ENCODE results near the gene LRRC8A.
"Not testable (repeated sequence)": the region's sequence is repeated elsewhere in the genome, so short reads cannot be mapped to it uniquely, and the experiment has no call there.

LRRC8A gene

DNA sequence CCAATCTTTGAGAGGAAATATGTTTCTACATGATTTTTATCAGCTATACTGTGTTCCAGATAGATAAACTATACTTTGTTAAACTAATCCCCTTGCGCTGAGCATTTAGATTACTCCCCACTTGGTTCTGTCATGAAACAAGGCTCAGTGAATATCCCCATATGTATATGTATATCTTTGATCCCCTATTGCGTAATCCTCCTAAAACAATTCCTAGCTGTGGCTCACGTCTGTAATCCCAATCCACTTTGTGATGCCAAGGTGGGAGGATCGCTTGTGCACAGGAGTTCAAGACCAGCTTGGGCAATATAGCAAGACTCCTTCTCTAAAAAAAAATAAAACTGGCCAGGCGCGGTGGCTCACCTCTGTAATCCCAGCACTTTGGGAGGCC, 41.6 kb downstream of the LRRC8A start:
- no peak for DNase-seq

DNA sequence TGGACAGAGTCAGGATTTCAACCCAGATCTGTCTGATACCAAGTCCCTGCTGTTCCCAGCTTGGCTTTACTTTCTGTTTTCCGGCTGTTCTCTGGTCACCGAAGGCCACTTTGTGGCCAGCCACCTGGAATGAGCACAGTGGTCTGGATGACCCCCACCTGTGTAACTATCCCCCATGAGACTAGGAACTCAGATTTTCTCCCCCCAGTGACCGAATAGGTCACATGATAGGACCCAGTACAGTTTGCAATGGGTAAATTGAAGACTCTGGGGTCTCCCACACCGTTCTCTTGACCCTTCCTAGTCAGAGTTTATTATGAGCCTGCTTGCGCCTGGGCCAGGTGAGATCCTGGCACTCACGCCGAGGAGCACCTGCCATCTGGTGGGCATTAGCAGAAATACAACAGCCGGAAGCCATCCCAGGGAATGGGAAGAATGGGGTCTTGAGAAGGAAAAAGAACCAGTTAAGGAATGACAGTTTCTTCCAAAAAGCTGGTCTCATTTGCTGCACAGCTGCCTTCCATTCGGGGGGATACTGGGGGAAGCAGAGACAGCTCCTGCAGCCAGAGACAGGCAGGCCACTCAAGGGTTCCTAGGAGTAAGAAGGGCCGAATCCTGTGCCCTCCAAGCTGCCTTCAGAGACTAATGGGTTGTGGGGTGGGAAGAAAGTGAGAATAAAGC, 45.9 kb downstream of the LRRC8A start:
- DNase-seq = peak; percentile 52 to 54

DNA sequence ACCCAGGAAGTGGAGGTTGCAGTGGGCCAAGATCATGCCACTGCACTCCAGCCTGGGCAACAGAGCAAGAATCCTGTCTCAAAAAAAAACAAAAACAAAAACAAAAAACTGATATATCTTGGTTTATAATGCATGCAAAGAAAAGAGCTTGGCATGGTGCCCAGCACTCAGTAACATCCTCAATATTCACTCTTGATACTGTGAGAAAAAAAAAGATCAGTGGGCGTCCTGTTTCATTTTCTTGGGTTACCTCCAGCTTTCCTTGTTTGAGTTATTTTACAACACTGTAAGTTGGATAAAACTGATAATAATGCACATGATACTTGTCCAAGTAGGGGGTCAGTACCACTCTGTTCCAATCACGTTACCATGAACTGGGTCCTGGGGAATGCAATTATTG, 46.7 kb downstream of the LRRC8A start:
- no peak for DNase-seq

DNA sequence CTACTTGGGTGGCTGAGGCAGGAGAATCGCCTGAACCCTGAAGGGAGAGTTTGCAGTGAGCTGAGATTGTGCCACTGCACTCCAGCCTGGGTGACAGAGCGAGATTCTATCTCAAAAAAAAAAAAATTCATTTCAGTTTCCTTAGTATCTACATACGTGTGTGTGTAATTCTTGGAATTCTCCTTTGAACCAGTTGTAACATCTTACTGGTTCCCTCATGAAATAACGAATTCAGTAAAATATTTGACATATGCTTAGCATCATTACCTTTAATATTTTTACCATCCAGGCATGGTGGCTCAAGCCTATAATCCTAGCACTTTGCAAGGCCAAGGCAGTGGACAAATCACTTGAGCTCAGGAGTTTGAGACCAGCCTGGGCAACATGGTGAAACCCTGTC, 47.6 kb downstream of the LRRC8A start:
- DNase-seq = no peak

DNA sequence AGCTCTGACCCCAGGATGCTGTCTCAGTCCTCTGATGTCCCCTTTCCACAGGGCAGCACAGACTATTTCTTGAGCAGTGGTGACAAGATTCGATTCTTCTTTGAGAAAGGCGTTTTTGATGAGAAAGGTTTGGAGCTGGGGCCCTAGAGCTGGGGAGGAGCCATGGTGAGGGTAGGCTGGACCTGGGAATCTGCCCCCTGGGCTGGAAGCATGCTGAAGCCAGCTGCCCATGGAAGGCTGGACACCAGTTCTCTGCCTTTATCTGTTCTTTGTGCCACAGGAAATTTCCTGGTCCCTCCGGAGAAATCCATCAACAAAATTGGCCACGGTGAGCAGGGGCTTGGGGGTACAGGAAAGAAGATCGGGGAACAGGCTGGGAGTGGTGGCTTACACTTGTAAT, 51.8 kb downstream of the LRRC8A start:
- no peak for DNase-seq

DNA sequence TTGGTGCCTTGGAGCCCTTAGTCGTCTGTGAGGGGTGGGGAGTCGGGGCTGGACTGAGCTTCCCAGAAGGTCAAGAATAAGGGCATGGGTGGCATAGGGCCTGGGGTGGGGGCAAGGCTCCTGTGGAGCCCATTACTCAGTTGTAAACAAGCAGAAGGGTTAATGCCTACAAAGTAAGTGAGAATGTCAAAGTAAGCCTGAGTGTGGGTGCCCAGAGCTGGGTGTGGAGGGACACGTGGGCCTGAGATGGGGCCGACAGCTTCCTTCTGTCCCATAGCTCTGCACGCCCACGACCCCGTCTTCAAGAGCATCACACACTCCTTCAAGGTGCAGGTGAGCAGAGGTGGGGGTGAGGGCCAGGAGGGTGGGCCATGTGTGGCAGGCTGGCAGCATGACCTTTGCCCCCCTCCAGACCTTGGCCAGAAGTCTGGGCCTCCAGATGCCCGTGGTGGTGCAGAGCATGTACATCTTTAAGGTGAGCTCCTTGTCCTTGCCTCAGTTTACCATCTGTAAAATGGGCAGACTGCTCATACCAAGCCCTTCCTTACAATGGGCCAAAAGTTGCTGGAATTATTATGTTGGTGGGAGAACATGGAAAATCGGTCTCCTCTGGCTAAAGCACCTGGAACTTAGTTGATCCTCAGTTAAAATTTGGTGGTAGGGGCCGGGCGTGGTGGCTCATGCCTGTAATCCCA, 54.4 kb downstream of the LRRC8A start:
- no peak for DNase-seq

DNA sequence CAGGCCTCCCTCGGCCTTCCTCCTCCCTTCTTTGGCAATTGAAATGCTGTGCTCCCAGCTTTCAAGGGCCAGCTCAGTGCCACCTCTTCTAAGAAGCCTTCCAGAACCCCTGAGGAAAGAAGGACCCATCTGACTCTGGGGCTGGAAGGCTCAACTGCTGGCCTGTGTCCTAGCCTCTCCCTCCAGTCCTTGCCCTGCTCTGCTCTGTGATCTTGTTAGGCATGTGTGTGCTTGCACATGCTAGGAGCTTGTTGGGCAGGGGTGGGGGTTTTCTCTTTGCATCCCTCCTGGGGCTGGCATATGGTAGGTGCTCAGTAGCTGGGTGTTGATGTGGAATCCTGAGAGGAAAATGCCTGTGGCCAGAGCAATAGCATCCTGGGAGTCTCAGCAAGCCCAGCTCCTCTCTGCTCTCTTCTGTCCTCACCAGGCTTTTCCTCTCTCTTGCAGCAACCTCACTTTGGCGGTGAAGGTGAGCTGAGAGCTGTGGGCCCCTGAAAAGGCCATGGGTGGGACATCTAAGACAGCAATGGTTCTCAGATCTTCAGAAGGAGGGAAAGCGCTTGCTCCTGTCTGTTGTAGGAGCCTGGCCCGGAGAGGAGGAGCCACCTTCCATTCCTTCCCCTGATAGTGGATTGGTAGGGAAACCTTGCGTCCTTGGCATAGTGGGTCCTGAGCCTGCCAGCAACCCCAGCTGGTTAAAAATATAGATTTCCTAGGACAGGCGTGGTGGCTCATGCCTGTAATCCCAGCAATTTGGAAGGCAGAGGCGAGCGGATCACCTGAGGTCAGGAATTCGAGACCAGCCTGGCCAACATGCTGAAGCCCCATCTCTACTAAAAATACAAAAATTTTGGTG, 55.6 kb downstream of the LRRC8A start:
- DNase-seq = no peak

DNA sequence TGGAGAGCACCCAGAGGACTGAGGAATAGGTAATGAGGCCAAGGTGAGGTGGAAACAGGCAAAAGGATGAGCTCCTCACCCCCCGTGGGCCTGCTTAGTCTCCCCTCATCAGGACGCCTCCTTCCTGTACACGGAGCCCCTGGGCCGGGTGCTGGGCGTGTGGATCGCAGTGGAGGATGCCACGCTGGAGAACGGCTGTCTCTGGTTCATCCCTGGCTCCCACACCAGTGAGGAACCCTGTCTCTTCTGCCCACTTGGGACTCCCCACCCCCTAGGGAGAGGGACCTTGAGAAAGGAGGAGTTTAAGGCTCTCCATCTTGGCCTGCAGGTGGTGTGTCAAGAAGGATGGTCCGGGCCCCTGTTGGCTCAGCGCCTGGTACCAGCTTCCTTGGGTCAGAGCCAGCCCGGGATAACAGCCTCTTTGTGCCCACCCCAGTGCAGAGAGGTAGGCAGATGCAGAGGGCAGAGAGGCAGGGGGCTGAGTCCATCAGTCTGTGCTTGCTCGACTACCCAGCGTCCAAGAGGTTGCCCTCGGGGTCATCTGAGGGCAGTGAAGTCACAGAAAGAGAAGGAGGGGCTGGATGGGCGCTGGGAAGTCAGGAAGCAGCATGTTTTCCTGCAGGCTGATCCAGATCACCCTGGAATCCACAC, 58.5 kb downstream of the LRRC8A start:
- DNase-seq = no peak

DNA sequence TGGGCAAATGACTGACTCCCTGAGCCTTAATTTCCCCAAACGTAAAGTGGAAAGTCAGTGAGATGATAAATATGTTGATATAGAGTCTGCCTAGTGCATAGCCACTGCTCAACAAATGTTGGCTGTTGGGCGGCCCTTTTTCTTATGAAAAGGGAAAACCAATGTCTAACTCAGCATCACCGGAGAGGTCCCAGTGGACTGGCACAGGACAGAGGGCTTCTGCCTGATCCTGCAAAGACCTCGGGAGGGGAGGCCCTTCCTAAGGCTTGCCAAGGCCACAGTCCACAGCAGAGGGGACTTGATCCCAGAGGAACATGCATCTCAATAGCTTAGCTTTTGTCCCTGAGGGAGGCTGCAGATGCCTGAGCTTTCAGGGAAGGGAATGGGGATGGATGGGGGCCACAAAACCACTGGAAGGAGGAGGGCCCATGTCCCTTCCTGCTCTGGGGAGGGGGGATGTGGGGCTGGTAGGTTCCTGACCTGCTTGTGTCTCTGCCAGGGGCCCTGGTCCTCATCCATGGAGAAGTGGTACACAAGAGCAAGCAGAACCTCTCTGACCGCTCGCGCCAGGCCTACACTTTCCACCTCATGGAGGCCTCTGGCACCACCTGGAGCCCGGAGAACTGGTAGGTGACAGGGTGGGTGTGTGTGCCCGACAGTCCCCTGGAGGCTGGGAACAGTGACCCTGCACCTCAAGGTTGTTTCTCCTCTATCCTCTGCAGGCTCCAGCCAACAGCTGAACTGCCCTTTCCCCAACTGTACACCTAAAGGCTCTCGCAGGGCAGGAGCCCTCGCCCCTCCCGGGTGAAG, 59.2 kb downstream of the LRRC8A start:
- DNase-seq = no peak

DNA sequence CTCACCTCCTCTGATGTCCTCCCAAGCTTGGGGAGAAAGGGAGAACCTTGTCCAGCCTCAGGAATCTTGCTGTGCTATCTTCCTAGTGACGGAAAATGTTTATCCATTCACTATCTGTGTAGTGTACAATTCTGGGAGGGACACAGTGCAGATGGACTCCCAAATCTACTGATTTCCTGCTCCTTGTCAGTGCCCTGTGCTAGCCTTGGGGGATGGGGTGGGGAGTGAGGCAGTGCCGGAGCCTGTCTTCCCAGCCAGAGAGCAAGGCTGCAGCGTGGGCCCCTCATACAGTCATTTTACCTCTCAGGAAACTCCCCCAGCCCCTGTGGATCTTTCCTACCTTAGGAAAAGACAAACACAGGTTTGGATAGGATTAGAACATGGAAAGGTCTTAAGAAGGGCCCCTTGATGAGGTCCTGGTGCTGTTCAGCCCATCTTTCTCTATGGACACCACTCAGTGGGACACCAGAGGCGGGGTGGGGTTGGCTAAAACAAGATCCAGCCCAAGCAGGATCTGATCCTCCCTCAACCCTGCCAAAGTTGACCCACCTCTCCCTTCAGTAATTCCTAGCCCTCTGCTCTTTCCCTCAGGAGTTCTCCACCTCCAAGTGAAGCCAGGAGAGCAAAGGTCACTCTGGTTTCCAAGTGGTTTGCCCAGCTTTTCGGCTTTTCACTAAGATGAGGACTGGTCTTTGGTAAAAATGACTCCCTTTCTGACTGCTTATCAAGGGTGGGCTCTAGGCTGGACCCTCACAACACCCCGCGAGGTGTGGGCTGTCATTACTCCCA, 62.1 kb downstream of the LRRC8A start:
- DNase-seq = no peak

DNA sequence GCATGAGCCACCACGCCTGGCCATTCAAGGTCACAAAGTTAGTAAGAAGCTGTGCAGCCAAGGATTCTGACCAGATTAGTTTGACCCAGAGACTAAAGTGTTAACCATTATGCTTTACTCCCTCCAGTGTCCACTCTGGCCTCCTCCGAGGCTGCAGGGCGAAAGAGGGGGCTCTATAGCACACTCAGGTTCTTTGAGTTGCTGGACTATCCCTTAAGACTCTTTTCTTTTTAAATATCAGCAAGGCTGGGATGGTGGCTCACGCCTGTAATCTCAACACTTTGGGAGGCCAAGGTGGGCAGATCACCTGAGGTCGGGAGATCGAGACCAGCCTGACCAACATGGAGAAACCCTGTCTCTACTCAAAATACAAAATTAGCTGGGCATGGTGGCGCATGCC, 63.0 kb downstream of the LRRC8A start:
- DNase-seq = not testable (repeated sequence)

DNA sequence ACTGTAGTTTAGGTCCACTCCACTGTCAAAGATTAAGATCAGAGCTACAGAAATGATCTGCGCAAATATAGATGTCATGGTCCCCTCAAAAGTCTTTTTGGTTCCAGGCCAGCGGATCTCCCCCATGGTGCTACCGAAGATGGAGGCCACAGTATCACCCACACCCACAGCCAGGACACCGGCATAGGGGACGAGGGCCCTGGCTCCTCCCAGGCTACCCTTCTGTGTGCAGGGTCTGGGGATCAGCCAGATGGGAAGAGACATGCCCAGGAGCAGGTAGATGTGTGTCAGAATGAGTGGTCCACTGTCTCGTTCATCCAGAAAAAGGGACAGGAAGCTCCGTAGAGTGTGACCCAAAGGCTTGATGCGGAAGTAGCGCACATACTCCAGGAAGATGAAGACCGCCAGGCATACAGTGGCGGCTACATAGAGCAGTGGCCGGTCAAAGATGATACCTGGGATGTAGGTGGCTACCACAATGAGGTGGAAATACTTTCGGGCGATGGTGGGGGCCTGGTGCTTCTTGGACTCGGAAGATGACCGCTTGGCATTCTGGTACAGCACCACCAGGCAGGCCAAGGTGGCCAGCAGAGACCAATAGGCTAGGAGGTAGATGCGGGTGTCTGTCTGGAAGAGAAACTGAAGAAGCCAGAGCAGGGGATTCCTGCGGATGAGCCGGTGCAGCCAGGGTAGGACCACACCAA, 64.0 kb downstream of the LRRC8A start:
- DNase-seq = no peak

DNA sequence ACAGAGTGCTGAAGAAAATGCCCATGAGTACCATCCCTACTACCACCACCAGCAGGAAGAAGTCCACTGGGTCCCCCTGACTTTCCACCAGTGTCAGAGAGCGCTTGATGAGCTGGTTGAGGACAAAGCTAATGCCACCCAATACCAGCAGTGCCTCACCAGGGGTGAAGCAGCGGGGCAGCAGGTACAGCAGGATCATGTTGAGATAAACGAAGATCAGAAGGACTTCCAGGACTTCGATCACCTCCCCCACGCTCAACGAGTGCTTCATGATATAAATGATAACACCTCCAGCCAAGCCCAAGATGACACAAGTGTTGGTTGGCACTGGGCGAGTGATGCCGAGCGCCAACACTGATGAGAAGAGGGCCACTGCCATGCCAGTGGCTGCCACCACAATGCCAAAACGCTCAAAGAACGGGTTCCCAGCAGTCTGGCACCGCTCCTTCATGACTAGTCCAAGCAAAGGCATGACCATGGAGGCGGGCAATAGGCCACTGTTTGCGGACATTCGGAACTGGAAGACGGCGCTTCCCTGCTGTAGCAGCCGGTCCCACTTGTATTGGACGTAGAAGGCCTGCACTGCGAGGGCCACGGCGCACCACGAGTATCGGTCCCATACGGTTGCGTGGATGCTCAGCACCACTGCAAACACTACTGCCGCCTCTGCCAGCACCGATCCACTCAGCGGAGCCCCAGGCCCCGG, 64.8 kb downstream of the LRRC8A start:
- DNase-seq = peak in 1 of 2 donors; percentile 3

DNA sequence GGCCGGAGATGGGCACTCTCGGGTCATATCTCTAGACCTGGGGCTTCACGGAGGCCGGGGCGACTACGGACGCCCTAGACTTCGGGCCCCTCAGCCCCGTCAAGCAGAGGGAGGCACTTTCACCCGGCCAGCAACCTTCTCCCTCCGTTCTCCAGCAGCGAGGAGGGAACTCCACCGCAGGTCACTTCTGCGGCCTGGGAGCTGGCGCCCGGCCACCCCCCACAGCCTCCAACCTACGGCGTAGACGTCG, 65.3 kb downstream of the LRRC8A start:
- DNase-seq = peak in 1 of 2 donors; percentile 28

DNA sequence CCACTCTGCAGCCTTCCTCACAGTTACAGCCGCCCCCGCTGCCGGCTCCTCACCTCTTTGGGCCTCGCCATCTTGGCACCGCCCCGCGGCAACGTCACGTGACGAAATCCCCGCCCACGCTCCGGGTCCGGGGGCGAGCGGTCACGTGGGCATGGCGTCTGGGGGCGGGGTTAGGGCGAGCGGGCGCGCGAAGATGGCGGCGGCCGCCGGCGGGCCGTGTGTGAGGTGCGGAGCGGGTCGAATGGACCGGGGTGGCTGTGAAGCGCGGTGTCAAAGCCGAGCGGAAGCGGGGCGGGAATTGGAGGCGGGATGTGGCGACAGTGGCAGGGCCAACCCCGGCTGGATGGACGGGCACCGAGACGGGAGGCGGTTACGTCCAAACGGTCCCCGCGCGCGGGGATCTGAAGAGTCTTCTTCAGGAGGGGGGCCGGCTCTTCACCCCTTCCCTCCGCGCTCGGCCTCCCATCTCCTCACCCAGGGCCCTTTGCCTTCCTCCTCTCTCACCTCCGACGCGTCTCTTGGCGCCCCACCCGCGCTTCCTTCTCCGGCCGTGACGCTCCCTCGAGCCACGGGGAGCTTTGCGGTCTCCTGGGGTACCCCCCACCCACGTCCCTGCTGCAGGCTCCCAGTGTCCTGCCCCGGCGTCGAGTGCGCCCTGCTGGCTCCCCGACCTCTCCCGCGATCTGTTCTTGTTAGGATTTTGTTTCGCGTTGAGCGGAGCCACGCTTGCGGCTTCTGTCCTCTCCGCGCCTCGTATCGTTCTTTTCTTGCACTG, 65.8 kb downstream of the LRRC8A start, which contains the start of the genes DOLK and NUP188:
Gene DOLK, minus strand, starts transcription at position 77 of the 775 bp plus-strand sequence. CDS start 300 bp downstream, outside the sequence.
Gene NUP188, plus strand, starts transcription at position 173 of the 775 bp plus-strand sequence. Its CDS starts 21 bp downstream, at position 194.
- DNase-seq = peak; percentile 99 to 100

DNA sequence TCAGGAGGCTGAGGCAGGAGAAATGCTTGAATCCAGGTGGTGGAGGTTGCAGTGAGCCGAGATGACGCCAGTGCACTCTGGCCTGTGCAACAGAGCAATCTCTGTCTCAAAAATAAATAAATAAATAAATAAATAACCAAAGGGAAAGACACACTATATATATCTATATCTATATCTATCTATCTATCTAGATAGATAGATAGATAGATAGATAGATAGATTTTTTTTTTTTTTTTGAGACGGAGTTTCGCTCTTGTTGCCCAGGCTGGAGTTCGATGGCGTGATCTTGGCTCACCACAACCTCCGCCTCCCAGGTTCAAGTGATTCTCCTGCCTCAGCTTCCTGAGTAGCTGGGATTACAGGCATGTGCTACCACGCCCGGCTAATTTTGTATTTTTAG, 79.5 kb downstream of the LRRC8A start:
- not testable (repeated sequence) for DNase-seq
